Measurements from ENCODE around the gene SLC7A10.

DNA sequence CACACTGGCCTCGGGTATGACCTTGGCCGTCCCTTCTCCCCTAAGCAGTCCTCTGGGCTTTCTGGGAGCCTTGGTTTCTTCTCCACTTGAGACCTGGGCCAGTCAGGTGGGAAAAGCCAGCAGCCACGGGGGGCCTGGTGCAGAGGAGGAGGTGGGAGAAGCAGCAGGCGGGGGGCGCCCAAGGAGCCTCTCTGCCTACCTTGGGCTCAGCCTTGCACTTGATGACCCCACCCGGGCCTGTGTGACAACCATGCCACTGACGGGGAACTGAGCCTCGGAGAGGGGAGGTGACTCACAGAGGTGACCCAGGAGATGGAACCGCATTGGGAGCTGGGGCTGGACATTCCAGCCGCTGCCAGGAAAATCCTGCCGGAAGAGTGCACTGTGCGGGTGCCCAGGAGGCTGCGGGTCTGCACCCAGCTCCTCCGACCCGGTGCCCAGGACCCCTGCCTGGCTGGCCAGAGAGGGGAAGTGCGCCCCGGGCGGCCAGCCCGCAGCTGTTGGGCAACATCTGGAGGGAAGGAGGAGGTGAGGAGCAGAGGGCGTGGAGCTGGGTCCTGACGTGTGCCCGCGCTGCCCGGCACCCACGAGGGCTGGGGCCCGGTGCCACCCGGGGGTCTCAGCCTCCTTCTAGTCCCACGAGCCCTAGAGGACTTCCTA is 23.4 kb upstream of the SLC7A10 start:
- TF ChIP-seq, protein P1, sequence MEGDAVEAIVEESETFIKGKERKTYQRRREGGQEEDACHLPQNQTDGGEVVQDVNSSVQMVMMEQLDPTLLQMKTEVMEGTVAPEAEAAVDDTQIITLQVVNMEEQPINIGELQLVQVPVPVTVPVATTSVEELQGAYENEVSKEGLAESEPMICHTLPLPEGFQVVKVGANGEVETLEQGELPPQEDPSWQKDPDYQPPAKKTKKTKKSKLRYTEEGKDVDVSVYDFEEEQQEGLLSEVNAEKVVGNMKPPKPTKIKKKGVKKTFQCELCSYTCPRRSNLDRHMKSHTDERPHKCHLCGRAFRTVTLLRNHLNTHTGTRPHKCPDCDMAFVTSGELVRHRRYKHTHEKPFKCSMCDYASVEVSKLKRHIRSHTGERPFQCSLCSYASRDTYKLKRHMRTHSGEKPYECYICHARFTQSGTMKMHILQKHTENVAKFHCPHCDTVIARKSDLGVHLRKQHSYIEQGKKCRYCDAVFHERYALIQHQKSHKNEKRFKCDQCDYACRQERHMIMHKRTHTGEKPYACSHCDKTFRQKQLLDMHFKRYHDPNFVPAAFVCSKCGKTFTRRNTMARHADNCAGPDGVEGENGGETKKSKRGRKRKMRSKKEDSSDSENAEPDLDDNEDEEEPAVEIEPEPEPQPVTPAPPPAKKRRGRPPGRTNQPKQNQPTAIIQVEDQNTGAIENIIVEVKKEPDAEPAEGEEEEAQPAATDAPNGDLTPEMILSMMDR (IDR thresholded peaks at IDR 0.05 in 4 of 5, conservative IDR thresholded peaks at IDR 0.05 in 1 of 5) = no peak
- no peak for TF ChIP-seq POLR2A (IDR thresholded peaks at IDR 0.05)
